Muscle layer of duodenum (tissue), 2 donors: ENCODE measurements around the gene CDHR4.
A peak's percentile ranks its signal among the peaks of the same experiment; 100 is the strongest.

Experiments used
- H3K27ac ChIP-seq: one replicate; pipeline ENCODE4 v1.7.0; 2013; ENCODE audit warnings: mild to moderate bottlenecking, low read length
- H3K27me3 ChIP-seq: one replicate; pipeline ENCODE4 v1.7.0; 2013; ENCODE audit warnings: low read depth, mild to moderate bottlenecking, control low read depth, low read length
- H3K36me3 ChIP-seq, 2 donors: one replicate each; pipeline ENCODE4 v1.7.0; 2013; ENCODE audit warnings: low read length in 2 of 2, control low read depth in 1 of 2, mild to moderate bottlenecking in 1 of 2; ENCODE audit not compliant: insufficient read depth in 2 of 2, control insufficient read depth in 1 of 2
- H3K4me1 ChIP-seq, 2 donors: one replicate each; pipeline ENCODE4 v1.7.0; 2013; ENCODE audit warnings: low read length in 2 of 2, mild to moderate bottlenecking in 2 of 2, control low read depth in 1 of 2, moderate library complexity in 1 of 2; ENCODE audit not compliant: insufficient read depth in 2 of 2, control insufficient read depth in 1 of 2
- H3K4me3 ChIP-seq, 2 donors: one replicate each; pipeline ENCODE4 v1.7.0; 2013; ENCODE audit warnings: low read length in 2 of 2, low read depth in 1 of 2, mild to moderate bottlenecking in 1 of 2
- H3K9me3 ChIP-seq, 2 donors: one replicate each; pipeline ENCODE4 v1.7.0; 2013; ENCODE audit warnings: low read length in 2 of 2, control low read depth in 1 of 2, mild to moderate bottlenecking in 1 of 2; ENCODE audit not compliant: control insufficient read depth in 1 of 2
- donor health status: healthy.

Gene CDHR4

DNA sequence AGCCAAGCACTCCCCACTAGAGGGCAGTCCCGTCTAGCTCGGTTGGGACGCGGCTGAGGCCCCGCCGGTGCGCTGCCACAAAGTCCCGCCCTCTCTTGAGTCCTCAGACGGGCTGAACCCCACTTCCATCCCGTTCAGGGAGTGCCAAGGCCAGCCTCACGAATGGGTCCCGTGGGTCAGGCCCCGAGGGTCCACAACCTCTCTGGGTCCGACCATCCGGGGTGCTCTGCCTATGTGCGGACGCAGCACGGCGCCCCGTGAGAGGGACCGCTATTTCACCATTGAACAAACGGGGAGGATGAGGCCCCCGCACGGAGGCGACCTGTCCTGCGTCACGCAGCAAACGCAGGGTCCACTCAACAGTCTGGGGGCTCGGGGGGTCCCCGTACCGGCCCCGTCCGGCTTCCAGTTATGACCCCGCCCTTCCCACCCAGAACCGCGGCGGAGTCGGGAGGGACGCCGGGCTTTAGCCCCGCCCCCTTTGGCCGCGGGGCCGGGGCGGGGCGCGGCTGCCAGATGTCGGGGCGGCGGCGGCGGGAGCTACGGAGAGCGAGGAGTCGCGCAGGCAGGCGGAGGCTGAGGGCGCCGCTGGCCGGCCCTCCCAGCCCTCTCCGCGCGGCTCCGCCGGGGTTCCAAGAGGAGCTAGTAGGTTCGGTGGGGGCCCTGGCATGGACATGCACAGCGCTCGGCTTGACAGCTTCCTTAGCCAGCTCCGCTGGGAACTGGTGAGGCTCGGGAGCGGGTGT is 3.2 kb upstream of the CDHR4 start, which contains the start of gene INKA1:
TSS of gene INKA1 (plus strand) at position 543 of the 746 bp plus-strand sequence. CDS start at position 675, 132 bp downstream.
- H3K4me1 ChIP-seq, result peaks cover 10 to 52% of the 10 kb centered on the region in 2 donors

DNA sequence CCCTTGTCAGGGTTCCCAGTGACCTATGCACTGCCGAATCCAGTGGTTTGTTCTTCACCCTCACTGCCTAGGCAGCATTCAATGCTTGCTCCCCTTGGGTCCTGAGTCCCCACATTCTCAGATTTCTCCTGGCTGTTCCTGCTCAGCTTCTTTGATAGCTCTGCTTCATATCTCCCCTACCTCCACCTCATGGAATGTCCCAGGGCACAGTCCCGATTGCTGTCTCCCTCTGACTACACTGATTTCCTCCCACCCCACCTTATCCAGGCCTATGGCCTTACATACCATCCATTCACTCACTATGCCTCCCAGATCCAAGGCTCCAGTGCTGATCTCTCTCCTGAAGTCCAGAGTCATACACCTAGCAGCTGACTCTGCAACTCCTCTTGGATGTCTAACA is 1.5 kb upstream of the CDHR4 start:
- H3K4me1 ChIP-seq, result peaks cover 0 to 34% of the 10 kb centered on the region in 2 donors
- no peak overlapping the region for H3K4me3 ChIP-seq
- no peaks in the 10 kb centered on the region for H3K9me3 ChIP-seq
- no peaks in the 10 kb centered on the region for H3K27me3 ChIP-seq
- no peak overlapping the region for H3K27ac ChIP-seq
- H3K36me3 ChIP-seq, result no peaks in the 10 kb centered on the region

More for the DNA sequence above, 3.2 kb upstream of the CDHR4 start, which contains the start of gene INKA1:
- H3K9me3 ChIP-seq, result no peaks in the 10 kb centered on the region
- H3K27ac ChIP-seq, result peak within 1 kb of the TSS; percentile 23
- peak within 1 kb of the TSS; percentile 73 to 87 for H3K4me3 ChIP-seq
- H3K36me3 ChIP-seq, result no peaks in the 10 kb centered on the region
- H3K27me3 ChIP-seq, result no peaks in the 10 kb centered on the region

DNA sequence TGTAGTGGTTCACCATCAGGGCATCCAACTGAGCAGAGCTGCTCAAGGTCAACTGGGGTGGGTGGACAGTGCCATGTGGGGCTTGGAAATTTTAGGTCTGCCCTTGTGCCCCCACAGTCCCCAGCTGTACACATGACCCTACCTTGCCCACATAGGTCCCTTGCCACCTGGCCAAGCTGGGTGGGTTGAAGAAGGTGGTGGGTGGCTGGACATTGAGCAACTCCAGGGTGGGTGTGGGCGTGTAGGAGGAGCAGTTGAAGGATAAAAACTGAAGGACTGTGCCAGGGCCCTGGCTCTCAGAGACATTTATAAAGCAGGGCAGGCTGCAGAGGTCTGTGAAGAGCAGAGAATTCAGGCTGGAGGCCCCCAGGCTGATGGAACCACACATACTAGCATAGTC is 568 bp downstream of the CDHR4 start:
- H3K27ac ChIP-seq, result no peak overlapping the region
- no peak overlapping the region for H3K4me3 ChIP-seq
- no peaks in the 10 kb centered on the region for H3K36me3 ChIP-seq
- no peaks in the 10 kb centered on the region for H3K9me3 ChIP-seq
- peaks cover 0 to 15% of the 10 kb centered on the region in 2 donors for H3K4me1 ChIP-seq
- no peaks in the 10 kb centered on the region for H3K27me3 ChIP-seq

DNA sequence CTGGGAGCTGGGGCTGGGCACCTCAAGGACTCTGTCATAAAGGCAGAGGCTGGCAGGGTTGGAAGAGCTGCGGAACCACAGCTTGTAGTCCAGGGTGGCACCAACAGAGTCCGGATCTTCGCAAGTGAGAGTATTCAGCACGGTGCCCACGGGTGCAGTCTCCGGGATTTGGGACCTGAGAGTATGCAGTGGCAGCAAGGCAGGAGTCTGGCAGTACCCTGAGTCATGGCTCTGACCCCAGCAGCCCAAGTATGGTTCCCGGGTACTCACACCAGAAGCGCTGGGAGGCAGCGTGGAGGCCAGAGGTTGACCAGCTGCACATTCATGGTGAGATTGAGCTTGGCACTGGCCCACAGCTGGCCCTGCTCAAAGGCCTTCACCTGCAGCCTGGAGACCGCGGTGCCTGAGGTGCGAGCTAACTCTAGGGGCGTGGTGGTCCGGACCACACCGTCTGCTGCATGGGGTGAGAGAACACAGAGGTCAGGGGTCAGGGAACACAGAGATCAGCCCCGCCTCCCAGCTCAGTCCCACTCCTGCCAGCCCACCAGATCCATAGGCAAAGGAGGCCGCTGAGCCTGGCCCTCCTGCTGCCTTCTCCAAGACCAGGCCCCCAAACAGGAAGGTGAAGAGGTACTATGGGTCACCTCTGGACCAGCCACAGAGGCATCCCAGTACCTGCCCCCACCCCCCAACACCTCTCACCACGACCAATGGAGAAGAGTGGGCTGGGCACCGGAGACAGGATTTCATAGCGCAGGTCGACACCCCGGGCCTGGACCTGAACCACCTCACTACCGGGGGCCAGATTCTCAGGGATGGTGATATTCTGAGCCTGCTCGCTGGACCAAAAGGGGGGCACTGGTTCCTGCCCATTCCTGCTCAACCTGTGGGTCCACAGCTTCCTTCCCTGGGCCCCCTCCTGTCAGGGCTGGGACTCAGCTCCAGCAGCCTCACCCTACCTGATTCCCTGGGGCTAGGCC is 4.5 kb downstream of the CDHR4 start:
- Histone ChIP-seq H3K27ac (no peak overlapping the region), H3K36me3 (no peaks in the 10 kb centered on the region), H3K4me3 (no peak overlapping the region), H3K9me3 (no peaks in the 10 kb centered on the region), H3K27me3 (no peaks in the 10 kb centered on the region), H3K4me1 (peaks cover 0 to 3% of the 10 kb centered on the region in 2 donors)

DNA sequence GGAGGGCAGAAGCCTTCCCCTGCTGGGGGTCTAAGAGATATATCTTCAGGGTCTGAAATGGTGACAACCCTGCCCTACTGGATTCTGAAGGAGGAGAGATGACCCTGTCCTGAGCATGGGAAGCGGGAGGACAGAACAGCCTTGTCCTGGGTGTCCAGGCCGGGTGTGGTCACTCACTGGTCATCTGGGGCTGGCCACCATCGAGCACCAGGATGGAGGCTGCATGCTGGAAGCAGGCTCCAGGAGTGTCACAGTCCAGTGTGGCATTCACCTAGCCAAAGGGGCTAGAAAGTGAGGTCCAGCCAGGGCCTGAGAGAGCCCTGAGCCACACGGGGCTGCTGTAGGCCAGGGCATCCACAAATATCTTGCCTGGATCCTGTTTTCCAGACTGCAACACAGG is 5.2 kb downstream of the CDHR4 start:
- H3K9me3 ChIP-seq, result no peaks in the 10 kb centered on the region
- no peak overlapping the region for H3K4me3 ChIP-seq
- no peaks in the 10 kb centered on the region for H3K4me1 ChIP-seq
- H3K27ac ChIP-seq, result no peak overlapping the region
- no peaks in the 10 kb centered on the region for H3K36me3 ChIP-seq
- no peaks in the 10 kb centered on the region for H3K27me3 ChIP-seq

DNA sequence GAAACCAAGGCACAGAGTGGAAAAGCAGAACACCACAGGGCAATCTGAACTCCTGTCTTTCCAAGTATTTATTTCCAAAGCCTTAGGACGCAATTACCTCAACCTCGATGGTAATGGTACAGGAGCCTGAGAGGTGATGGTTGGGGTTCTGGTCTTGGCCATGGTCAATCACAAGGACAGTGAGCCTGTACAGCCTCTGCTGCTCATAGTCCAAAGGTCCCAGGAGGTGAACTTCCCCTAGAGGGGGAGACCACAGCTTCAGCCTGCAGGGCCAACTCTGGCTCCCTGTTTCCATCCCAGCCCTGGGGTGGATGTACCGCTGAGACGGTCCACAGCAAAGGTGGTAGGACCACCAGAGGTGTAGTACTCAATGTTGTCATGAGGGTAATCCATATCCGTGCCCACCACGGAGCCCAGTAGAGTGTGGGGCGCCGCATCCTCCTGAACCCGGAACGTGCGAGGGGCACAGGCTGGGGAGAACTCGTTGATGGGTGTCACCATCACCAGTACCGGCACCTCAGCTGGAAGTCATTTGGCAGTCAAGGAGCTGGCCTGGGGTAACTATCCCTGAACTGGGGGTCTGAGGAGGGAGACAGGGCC is 6.1 kb downstream of the CDHR4 start:
- H3K4me1 ChIP-seq, result no peaks in the 10 kb centered on the region
- H3K9me3 ChIP-seq, result no peaks in the 10 kb centered on the region
- no peak overlapping the region for H3K4me3 ChIP-seq
- H3K36me3 ChIP-seq, result no peaks in the 10 kb centered on the region
- H3K27ac ChIP-seq, result no peak overlapping the region
- H3K27me3 ChIP-seq, result no peaks in the 10 kb centered on the region

DNA sequence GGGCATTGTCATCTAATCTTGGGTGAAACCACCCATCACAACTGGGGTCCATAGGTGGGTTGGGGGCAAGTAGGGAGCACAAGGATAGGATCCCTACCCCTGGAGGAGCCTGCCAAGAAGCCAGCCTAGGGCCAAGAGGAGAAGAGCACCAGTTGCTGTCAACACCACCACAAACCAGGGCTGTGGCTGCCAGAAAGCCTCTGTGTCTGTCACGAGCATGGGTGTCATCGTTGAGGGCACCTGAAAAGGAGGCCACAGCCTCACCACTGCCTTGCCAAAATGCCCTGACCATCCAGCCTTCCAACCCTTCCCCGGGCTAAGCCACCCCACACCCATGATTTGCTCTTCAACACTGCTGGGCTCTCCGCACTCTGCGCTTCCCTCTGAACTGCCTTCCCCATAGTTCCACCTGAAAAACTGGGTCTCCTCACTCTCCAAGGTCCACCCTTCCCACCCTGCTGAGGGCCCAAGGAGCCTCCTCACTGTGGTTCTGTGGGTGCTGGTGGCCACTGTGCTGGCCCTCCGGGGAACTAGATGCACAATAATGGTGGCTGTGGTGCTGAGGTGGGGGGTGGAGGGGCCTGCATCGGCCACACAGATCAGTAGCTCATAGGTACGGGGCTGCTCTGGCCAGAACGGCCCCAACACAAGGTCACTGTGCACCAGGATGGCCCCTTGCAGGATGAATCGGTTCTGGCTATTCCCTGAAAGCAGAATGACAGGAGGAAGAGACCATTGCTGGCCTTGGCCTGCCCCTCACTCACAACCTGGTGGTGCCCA is 7.1 kb downstream of the CDHR4 start:
- Histone ChIP-seq H3K9me3 (no peaks in the 10 kb centered on the region), H3K4me1 (no peaks in the 10 kb centered on the region), H3K27ac (no peak overlapping the region), H3K4me3 (no peak overlapping the region), H3K27me3 (no peaks in the 10 kb centered on the region), H3K36me3 (no peaks in the 10 kb centered on the region)

DNA sequence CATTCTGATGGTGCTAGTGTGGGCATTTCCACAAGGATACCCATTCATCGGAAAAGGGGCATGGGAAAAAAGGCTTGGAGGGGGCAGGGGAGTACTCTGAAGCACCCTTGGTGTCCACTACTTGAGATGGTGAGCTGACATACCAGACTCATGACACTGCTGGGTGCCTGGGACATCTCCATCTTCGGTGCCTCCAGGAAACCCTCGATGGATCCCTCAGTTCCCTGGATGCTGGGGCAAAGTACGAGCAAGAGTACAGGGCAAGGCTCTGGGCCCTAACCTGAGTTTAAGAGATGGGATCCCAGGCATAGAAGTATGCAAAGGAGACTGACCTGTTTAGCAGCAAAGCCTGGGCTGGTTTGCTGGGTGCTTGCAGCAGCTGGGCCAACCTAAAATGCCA is 8.1 kb downstream of the CDHR4 start:
- Histone ChIP-seq H3K27ac (no peak overlapping the region), H3K9me3 (no peaks in the 10 kb centered on the region), H3K27me3 (no peaks in the 10 kb centered on the region), H3K4me3 (no peak overlapping the region), H3K4me1 (peaks cover 4 to 7% of the 10 kb centered on the region in 2 donors), H3K36me3 (no peaks in the 10 kb centered on the region)

DNA sequence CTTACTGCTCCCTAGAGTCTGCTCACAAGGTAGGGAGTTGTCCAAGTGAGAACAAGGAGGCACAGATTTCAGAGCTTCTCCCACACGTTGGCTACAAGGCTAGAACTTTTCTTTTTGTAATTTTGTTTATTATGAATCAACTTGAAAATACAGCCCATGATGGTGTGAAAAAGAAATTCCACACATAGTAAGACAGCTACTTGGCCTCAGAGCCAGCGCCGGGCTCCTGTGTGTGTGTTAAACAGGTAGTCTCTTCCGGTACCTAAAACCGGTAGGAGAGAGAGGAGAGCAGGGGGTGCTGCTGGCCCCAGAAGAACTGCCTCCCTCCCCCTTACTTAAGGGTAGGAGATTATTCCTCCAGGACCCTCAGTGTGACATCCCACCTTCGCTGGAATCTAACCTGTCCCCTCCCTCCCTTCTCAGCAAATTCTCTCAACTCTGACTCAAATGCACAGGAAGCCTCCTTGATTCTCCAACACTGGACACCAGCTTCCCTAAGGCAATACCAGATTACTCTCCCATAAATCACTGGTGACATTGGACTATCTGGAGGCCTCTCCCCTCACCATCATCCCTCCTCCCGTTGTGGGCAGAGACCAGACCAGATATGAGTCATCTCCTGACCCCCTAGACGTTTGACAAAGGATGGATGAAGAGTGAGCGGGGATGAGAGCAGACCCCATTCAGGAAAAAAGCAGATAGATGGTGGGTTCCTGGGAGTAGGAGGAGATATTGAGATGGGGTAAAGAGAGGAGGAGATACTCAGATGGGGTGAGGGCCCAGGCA is 8.9 kb downstream of the CDHR4 start:
- peaks cover 4 to 7% of the 10 kb centered on the region in 2 donors for H3K4me1 ChIP-seq
- no peaks in the 10 kb centered on the region for H3K27me3 ChIP-seq
- no peaks in the 10 kb centered on the region for H3K36me3 ChIP-seq
- no peak overlapping the region for H3K27ac ChIP-seq
- no peak overlapping the region for H3K4me3 ChIP-seq
- H3K9me3 ChIP-seq, result no peaks in the 10 kb centered on the region

DNA sequence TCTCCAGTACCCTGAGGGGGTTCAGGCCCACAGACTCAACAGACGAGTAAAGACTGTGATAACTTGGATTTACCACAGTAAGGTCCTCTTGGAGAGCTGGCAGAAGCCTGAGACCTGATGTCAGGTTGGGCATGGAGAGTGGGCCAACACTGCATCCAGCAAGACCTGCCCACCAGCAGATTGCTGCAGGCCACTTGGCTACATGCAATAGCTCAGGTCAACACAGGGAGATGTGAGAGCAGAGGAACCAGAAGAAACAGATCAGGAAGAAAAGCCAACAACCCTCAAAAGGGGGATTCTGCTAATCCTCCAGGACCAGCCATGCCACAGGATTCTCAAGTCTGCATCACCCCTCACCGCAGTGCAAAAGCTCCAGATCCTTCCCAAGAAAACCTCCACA is 11.6 kb downstream of the CDHR4 start:
- Histone ChIP-seq H3K27me3 (no peaks in the 10 kb centered on the region), H3K9me3 (no peaks in the 10 kb centered on the region), H3K4me1 (peaks cover 4 to 21% of the 10 kb centered on the region in 2 donors), H3K27ac (no peak overlapping the region), H3K36me3 (no peaks in the 10 kb centered on the region), H3K4me3 (no peak overlapping the region)
